GM18870 (cell line): ENCODE measurements around the gene PLEKHB2.
A peak's percentile ranks its signal among the peaks of the same experiment; 100 is the strongest.
"Not testable (repeated sequence)": the region's sequence is repeated elsewhere in the genome, so short reads cannot be mapped to it uniquely, and the experiment has no call there.

Experiments
- ATAC-seq: cut with Tn5 transposase; IDR thresholded peaks from one replicate; pipeline ENCODE4 v1.9.1; 2021; ENCODE audit warnings: moderate library complexity; ENCODE audit not compliant: unreplicated experiment

Gene PLEKHB2

DNA sequence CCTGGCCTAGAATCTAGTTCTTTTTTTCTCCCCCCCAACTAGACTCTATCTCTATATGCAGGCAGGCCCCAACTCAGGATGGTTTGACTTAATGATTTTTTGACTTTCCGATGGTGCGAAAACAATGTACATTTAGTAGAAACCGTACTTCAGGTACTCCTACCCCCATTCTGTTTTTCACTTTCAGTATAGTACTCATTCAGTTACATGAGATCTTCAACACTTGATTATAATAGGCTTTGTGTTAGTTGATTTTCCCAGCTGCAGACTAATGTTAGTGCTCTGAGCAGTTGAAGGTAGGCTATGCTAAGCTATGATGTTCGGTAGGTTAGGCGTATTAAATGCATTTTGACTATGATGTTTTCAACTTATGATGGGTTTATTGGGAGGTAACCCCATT is 37.7 kb downstream of the PLEKHB2 start:
- ATAC-seq: no peak

DNA sequence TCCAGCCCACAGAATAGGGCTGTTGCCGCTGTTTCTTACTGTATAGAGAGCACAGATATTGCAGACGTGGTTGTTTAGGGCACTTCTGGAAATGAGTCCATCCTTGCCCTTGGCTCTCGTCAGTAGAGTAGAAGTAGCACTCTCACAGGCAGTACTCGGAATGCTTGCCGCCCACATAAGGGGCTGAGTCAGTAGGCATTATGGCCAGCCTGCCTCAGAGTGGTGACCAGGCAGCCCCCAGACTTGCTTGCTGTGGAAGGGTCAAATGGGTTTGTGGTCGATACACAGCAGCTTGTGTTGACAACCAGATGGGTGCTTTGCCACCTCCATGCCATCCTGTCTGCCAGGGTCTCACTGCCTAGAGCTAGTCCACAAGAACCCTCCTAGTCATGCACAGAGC is 38.7 kb downstream of the PLEKHB2 start:
- no peak for ATAC-seq

DNA sequence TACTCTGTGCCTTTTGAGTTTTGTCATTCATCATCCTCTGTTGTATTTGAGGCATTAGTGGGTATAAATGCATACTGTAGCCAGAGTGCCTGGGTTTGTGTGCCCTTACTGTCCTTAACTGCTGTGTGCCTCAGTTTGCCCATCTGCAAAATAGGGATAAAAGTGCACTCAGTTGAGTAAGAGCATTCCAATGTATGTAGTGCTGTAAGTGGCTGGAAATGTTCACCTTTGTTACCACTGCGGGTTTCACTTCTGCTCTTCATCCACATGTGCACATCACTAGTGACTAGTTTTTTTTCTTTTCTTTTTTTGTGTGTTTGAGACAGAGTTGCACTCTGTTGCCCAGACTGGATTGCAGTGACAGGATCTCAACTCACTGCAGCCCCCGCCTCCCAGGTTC is 39.9 kb downstream of the PLEKHB2 start:
- no peak for ATAC-seq

DNA sequence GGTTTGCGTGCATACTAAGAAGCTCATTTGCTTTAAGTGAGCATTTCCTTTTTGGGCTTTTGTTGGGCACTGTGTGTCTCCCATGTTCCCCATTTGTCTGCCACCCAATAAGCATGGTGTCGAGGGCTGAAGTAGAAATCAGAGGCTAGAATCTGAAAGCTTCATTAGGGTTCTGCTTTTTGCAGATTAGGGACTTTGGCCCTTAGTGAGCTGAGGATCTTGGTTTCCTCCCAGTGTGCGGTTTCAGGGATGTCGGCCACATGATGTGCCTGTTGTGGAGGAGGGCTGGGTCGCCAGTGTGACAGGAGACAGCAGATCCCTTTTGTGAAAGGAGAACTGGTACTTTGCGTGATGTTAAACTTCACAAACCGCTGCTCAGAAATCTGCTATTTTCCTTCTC is 41.1 kb downstream of the PLEKHB2 start:
- no peak for ATAC-seq

GRCh38 chr2:131146749-131147148 is 41.6 kb downstream of the PLEKHB2 start:
- ATAC-seq: no peak

GRCh38 chr2:131148426-131148825 is 43.3 kb downstream of the PLEKHB2 start:
- ATAC-seq: no peak

DNA sequence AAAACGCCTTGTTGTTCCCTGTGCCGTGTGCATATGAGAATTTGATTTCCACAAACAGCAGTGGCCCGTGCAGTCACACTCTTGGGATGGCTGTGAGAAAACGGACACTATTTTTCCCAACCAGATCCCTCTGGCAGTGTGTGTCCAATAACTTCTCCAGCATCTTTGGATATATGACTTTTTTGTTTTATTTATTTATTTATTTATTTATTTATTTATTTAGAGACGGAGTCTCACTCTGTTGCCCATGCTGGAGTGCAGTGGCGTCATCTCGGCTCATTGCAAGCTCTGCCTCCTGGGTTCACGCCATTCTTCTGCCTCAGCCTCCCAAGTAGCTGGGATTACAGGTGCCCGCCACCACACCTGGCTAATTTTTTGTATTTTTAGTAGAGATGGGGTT is 45.0 kb downstream of the PLEKHB2 start:
- not testable (repeated sequence) for ATAC-seq

DNA sequence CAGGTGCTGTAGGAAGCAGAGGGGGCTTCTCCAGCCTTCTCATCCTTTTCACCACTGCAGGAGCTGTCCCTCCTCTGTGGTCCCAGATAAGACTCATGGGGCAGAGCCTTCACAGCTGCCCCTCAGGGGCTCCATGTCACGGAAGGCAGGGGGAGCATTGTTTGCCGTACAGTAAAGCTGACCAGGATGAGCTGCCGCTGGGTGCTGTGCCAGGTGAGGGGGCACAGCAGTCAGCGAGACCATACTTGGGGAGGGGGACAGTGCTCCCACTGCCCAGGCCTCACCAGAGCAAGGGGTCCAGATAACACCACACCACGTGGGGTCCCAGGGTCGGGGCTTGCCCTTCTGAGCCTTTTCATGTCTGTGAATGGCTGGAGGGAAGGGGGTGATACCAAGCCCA is 46.3 kb downstream of the PLEKHB2 start:
- ATAC-seq: no peak

DNA sequence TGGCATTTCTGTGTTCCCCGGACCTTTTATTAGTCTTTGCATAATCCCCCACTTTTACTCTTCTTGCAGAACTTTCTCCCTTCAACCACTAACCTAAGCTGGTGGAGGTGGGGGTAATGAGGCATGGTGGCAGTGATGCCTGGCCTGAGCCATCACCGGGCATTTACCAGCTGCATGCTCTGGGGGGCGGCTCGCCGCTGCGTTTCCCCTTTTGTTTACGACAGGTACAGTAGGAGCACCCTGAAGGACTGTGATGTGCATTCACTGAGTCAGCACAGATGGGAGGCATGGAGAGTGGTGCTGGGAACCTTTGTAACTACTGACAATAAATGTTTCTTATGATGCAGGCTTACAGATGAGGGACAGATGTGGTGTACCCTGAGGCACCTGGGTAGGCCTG is 46.9 kb downstream of the PLEKHB2 start:
- no peak for ATAC-seq

DNA sequence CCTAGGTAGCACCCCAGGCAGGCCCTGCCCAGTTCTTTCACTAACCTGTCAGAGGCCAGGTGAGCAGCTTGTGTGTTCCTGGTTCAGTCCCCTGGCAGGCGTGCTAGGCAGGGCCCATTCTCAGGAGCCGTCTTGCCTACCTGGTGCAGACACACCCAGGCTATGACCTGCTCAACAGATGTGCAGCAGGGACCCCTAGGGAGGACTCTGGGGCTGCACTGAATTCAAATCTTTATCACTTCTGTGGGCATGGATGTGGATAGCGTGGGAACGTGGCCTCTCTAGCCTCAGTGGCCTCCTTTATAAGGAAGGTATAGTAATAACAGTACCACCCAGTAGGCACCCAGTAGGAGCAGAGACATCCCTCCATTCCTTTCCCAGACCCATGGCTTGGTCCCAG is 48.4 kb downstream of the PLEKHB2 start:
- ATAC-seq: peak; percentile 3

- ATAC-seq: peak; percentile 81
Observed at GRCh38 chr2:131154071-131154531, 49.0 kb downstream of the PLEKHB2 start.

GRCh38 chr2:131154647-131155046 is 49.5 kb downstream of the PLEKHB2 start:
- ATAC-seq: no peak

DNA sequence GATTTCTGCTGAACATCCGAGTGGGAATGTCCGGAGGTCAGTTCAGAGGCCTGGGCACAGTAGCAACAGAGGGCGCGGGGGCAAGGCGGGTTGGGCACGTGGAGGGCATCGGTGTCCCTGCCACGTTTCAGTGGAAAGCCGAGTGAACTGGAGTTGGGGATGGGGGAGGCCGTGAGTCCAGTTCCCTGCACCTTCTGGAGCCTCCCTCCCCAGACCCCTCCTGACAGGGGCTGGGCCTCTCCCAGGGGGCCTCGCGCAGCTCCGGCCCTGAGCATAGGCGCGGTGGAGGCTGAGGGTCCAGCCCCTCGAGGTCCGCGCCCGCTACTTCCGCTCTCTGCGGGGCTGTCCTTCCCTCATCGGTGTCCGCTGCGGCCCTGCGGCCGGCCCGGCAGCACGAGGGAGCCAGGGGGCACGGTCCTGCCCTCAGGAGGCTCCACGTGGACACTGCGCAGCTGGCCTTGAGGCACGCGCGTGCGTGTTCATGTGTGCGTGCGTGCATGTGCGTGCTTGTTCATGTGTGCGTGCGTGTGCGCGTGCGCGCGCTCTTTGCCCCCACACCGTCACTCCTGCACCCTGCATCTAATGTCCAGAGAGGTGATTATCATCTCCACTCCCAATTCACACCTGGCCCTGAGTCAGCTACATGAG is 50.2 kb downstream of the PLEKHB2 start:
- no peak for ATAC-seq

DNA sequence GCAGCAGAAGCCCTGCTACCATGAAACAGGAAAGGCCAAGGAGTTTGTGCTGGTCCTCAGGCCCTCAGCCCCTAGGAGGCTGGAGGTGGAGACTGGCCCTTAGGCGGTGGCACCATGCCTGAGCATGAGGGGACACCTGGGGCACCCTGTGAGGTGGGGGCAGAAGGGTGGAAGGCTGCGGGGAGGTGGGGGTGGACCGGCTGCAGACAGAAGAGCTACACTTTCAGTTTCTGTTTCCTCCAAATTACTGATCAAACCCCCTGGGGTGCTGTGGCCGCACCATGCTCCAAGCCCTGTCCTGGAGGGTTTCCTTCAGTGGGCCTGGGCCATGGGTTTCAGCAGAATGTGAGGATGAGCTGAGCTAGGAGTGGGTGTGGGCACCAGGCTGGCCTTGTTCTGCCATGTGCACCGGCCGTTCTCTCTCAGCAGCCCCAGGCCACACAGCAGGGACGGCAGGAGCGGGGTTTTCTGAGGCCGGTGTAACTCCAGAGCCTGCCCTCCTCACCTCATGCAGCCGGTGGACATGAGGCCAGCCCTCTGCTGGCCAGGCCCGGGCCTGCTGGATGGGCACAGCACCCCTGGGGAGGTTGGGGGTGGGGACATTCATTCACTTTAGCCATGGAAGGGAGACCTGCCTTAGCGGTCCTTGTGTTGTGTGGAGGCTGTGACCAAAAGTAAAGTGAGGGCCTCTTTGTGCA is 51.5 kb downstream of the PLEKHB2 start:
- ATAC-seq: peak; percentile 34

DNA sequence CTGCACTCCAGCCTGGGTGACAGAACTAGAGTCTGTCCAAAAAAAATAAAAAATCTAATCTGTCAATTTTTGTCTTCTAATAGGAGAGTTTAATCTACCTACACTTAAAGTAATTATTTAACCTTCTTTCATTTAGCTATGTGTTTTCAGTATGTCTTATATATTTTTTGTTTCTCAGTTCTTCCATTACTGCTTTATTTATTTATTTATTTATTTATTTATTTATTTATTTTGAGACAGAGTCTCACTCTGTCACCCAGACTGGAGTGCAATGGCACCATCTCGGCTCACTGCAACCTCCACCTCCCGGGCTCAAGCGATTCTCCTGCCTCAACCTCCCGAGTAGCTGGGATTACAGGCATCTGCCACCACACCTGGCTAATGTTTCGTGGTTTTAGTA is 60.4 kb downstream of the PLEKHB2 start:
- ATAC-seq: not testable (repeated sequence)

- ATAC-seq: no peak
Observed at GRCh38 chr2:131168538-131168937, 63.4 kb downstream of the PLEKHB2 start.

DNA sequence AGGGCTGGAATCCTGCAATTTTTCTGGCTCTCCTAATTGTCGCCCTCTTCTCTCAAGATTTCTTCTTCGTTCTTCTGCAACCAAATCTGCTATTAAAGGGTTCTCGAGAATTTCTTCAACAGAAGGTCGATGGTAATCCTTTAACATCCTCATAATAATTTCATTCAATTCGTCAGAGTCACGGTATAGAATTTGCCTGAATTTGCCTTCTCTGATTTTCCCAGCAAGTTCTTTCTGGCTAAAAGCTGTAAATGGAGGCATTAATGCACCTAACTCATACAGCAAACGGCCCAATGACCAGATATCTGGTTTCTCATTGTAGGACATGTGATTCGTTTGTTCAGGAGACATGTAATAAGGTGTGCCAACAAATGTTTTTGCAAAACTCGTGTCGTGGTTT is 72.9 kb downstream of the PLEKHB2 start:
- not testable (repeated sequence) for ATAC-seq

DNA sequence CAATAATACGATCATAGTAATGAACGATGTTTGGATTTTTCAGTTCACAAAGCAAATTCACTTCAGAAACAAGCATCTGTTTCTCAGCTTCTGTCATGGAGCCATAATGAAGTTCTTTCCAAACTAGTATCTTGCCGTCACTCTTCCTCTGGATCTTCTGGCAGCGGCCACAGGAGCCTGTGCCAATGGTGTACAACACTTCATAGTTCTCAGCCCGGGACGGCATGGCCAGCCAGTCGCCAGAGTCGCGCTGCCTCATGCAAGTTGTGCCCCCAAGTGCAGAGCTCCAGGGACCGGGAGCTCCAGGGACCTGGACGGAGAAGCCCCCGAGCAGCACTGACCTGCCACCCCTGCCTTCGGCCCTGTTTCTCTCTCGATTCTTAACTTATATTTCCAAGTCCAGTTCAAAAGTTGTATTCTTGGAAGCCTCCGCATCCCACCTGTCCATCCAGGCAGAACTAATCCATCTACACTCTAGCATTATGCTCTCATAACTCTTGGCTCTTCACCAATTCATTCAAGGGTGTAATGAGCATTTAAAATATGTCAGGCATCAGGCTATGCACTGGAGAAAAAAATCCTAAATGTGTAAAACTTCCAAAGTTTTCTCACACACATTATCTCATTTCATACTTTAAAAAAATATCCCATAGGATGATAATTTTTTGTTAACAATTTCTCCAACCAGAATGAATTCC is 73.7 kb downstream of the PLEKHB2 start:
- not testable (repeated sequence) for ATAC-seq

GRCh38 chr2:131181451-131181850 is 76.3 kb downstream of the PLEKHB2 start:
- ATAC-seq: not testable (repeated sequence)

GRCh38 chr2:131193421-131193820 is 88.3 kb downstream of the PLEKHB2 start:
- not testable (repeated sequence) for ATAC-seq

- ATAC-seq: not testable (repeated sequence)
Observed at GRCh38 chr2:131196186-131196585, 91.0 kb downstream of the PLEKHB2 start.
